Heart left ventricle (tissue), 16 donors: ENCODE measurements around the gene CDC42EP1. TPM values are rescaled to one million over a fixed set of nuclear protein-coding genes. Genes with fewer than 3 reads are reported as not detected.
"Not testable (repeated sequence)": the region's sequence is repeated elsewhere in the genome, so short reads cannot be mapped to it uniquely, and the experiment has no call there.

ENCODE experiments used
- ATAC-seq, 4 donors: fragments of 200-7000 bp; cut with Tn5 transposase; one replicate each; pipeline ENCODE4 v1.9.1; 2020 to 2022; ENCODE audit warnings: moderate library complexity in 4 of 4, mild to moderate bottlenecking in 3 of 4, moderate number of reproducible peaks in 1 of 4
- DNase-seq, 5 donors: peaks; one replicate each; pipeline ENCODE4 v3.0.0-alpha.2; 2020
- H3K27ac ChIP-seq, 12 donors: fragments of 200-600 bp; sonication (generic) in 4 of 12; one replicate each; pipeline versions ENCODE4 v1.5.0 to v1.8.0; 2016 to 2022; ENCODE audit warnings: mild to moderate bottlenecking in 2 of 12
- H3K27me3 ChIP-seq, 9 donors: fragments of 200-600 bp; sonication (generic) in 2 of 9; one replicate each; pipeline versions ENCODE4 v1.5.1 to v1.8.0; 2016 to 2022; ENCODE audit warnings: mild to moderate bottlenecking in 3 of 9
- H3K36me3 ChIP-seq, 9 donors: fragments of 200-600 bp; sonication (generic) in 2 of 9; one replicate each; pipeline versions ENCODE4 v1.5.0 to v1.8.0; 2018 to 2022; ENCODE audit warnings: mild to moderate bottlenecking in 2 of 9
- H3K4me1 ChIP-seq, 12 donors: fragments of 200-600 bp; sonication (generic) in 4 of 12; one replicate each; pipeline versions ENCODE4 v1.5.0 to v1.8.0; 2016 to 2022; ENCODE audit warnings: mild to moderate bottlenecking in 3 of 12
- H3K4me3 ChIP-seq, 12 donors: fragments of 200-600 bp; sonication (generic) in 4 of 12; one replicate each; pipeline versions ENCODE4 v1.5.0 to v1.8.0; 2017 to 2022; ENCODE audit warnings: mild to moderate bottlenecking in 9 of 12, moderate library complexity in 4 of 12
- H3K9me3 ChIP-seq, 12 donors: fragments of 200-600 bp; sonication (generic) in 4 of 12; one replicate each; pipeline versions ENCODE4 v1.5.0 to v1.8.0; 2016 to 2022; ENCODE audit warnings: mild to moderate bottlenecking in 1 of 12
- CTCF ChIP-seq, 12 donors: fragments of 200-600 bp; sonication (generic) in 4 of 12; IDR thresholded peaks; one replicate each; pipeline versions ENCODE4 v1.5.0 to v1.8.0; 2018 to 2022; ENCODE audit warnings: antibody characterized with exemption in 12 of 12, mild to moderate bottlenecking in 5 of 12
- POLR2A ChIP-seq, 2 donors: fragments of 450-650 bp; IDR thresholded peaks; one replicate each; pipeline ENCODE4 v1.6.1; 2017; ENCODE audit warnings: antibody characterized with exemption in 2 of 2, mild to moderate bottlenecking in 2 of 2, moderate library complexity in 2 of 2
- WGBS, 4 donors: extraction: QIAGEN DNeasy Blood & Tissue Kit in 2 of 4; methylation state at CpG; one replicate each; pipeline versions ENCODE4 v1.1.5 to v1.1.7; 2013 to 2018; 5-methylcytosine and 5-hydroxymethylcytosine counted together
- intact Hi-C, 10 donors: fragments of 100-400 bp; cut with DNase I; formaldehyde crosslinking; loops; one replicate each; pipeline versions ENCODE4 v1.11.1 to v1.14.2; 2022
- polyA plus RNA-seq, 2 donors: library from polyadenylated mRNA; stranded (reverse); fragments of 200-250 nt; gene quantifications; one replicate each; pipeline ENCODE4 v1.2.3, GENCODE V29; 2013
- total RNA-seq, 9 donors: library from RNA; depleted of rRNA in 2 of 9; stranded (reverse); fragments of >200 nt in 2 of 9; fragmentation: NEBNext Ultra II Directional in 3 of 9; extraction: Animal tissue kit (Norgen Biotek cat#: 25700) in 3 of 9; gene quantifications; one replicate each; pipeline versions ENCODE4 v1.1.0 to v1.2.4, GENCODE V29; 2016 to 2023
- donor health status: ischemic (EF 13 %, LVEDD 7.1; RV severe dilation, severe dysfunction).
- donor health status: healthy with polysubstance abuse.
- donor health status: DM: no; HTN: yes; CAD: no.
- donor health status: DM: no; HTN: no; CAD: no.
- donor health status: ischemic (EF 25% LVEDD 6.9; RV normal size, moderate dysfunction).
- donor health status: ischemic (EF 25% LVEDD 5.7; RV mildly dilated, moderate dysfunction).
- donor health status: healthy.
- donor health status: DM: yes; HTN: yes; CAD: no.
- donor health status: ischemic (EF 35%, LVEDD 5.7; RV mildly dilated, moderate dysfunction).
- donor health status: nonischemic (EF 11% LVEDD 7.7; RV severe dilation, severe dysfunction).
- donor health status: DM: yes; HTN: yes; CAD: no.
- donor health status: PGD.
- donor health status: ischemic (EF 29% LVEDD 5.4; RV normal size, mild dysfunction).
- donor health status: nonischemic (EF 23%, LVEDD 6.1; RV moderate dilation, normal function).

Gene CDC42EP1
- total and polyA plus RNA-seq, 11 donors: 10.4 to 34.9 (median 17.7) TPM

GRCh38 chr22:37547251-37547741, 13.0 kb upstream of the CDC42EP1 start:
- H3K4me1 ChIP-seq: peaks cover 3 to 75% (median 52%) of the 10 kb centered on the region in 12 donors
- DNase-seq: no peak

GRCh38 chr22:37549704-37550059, 10.6 kb upstream of the CDC42EP1 start:
- H3K36me3 ChIP-seq: no peaks in the 10 kb centered on the region
- peak in 1 of 4 donors; percentile 14 for ATAC-seq
- TF ChIP-seq CTCF (IDR thresholded peaks at IDR 0.05) (peak in 7 of 12 donors; percentile 11 to 46 (median 24)), POLR2A (IDR thresholded peaks at IDR 0.05) (no peak)
- no peak overlapping the region for H3K4me3 ChIP-seq
- no peaks in the 10 kb centered on the region for H3K9me3 ChIP-seq
- no peaks in the 10 kb centered on the region for H3K27me3 ChIP-seq
- peak in 1 of 5 donors; percentile 70 for DNase-seq
- intact Hi-C loops: no loop called here
- H3K27ac ChIP-seq: peak overlapping the region in 8 of 12 donors; percentile 17 to 77 (median 34)
- H3K4me1 ChIP-seq: peaks cover 3 to 84% (median 60%) of the 10 kb centered on the region in 12 donors
- WGBS, 4 donors: 7 to 47% (median 39%) methylated on average over 2 to 5 of the region's 5 CpGs

More at GRCh38 chr22:37547251-37547741, 13.0 kb upstream of the CDC42EP1 start:
- no peak overlapping the region for H3K4me3 ChIP-seq
- TF ChIP-seq POLR2A (IDR thresholded peaks at IDR 0.05): no peak
- no peak for TF ChIP-seq CTCF (IDR thresholded peaks at IDR 0.05)
- intact Hi-C loops: loop anchor here in 3 of 10 donors (2.0 kb wide), 2 partner anchors 14 to 16 kb away; partner anchors contain the start of gene CDC42EP1 (in 2 of the 3)
- H3K36me3 ChIP-seq: no peaks in the 10 kb centered on the region
- WGBS, 4 donors: 61 to 76% (median 68%) methylated on average over 6 to 9 of the region's 9 CpGs
- no peaks in the 10 kb centered on the region for H3K9me3 ChIP-seq
- H3K27ac ChIP-seq: peak overlapping the region; percentile 75 to 97 (median 90)
- no peak for ATAC-seq
- no peaks in the 10 kb centered on the region for H3K27me3 ChIP-seq

- H3K27ac ChIP-seq: peak overlapping the region in 11 of 12 donors; percentile 61 to 96 (median 83)
- DNase-seq, H3K27me3 ChIP-seq, H3K36me3 ChIP-seq, H3K4me3 ChIP-seq, ATAC-seq, H3K9me3 ChIP-seq, intact Hi-C loops: not testable (repeated sequence)
- peak in 1 of 12 donors; percentile 8 for TF ChIP-seq CTCF (IDR thresholded peaks at IDR 0.05)
- WGBS, 4 donors: 86 to 89% (median 88%) methylated on average over 9 of the region's 9 CpGs
- peaks cover 3 to 72% (median 52%) of the 10 kb centered on the region in 12 donors for H3K4me1 ChIP-seq
Measured at GRCh38 chr22:37550921-37551320, 9.4 kb upstream of the CDC42EP1 start.

GRCh38 chr22:37551981-37552380, 8.3 kb upstream of the CDC42EP1 start:
- H3K9me3 ChIP-seq: no peaks in the 10 kb centered on the region
- peak overlapping the region; percentile 61 to 96 (median 83) for H3K27ac ChIP-seq
- intact Hi-C loops: no loop called here
- DNase-seq: peak in 2 of 5 donors; percentile 44 to 59
- peaks cover 6 to 69% (median 51%) of the 10 kb centered on the region in 12 donors for H3K4me1 ChIP-seq
- no peak for TF ChIP-seq POLR2A (IDR thresholded peaks at IDR 0.05)
- TF ChIP-seq CTCF (IDR thresholded peaks at IDR 0.05): no peak
- H3K27me3 ChIP-seq: no peaks in the 10 kb centered on the region
- H3K4me3 ChIP-seq: no peak overlapping the region
- 49 to 63% (median 54%) methylated on average over 6 of the region's 6 CpGs for WGBS, 4 donors
- peak; percentile 16 to 81 (median 28) for ATAC-seq
- no peaks in the 10 kb centered on the region for H3K36me3 ChIP-seq
